ENCODE data around the gene MTHFSD.

GRCh38 chr16:86581458-86581857, 26.4 kb upstream of the MTHFSD start:
- TF ChIP-seq CTCF (IDR thresholded peaks at IDR 0.05) = no peak
- TF ChIP-seq POLR2A (IDR thresholded peaks at IDR 0.05) = no peak
